Measurements from ENCODE around the gene LMF1.

DNA sequence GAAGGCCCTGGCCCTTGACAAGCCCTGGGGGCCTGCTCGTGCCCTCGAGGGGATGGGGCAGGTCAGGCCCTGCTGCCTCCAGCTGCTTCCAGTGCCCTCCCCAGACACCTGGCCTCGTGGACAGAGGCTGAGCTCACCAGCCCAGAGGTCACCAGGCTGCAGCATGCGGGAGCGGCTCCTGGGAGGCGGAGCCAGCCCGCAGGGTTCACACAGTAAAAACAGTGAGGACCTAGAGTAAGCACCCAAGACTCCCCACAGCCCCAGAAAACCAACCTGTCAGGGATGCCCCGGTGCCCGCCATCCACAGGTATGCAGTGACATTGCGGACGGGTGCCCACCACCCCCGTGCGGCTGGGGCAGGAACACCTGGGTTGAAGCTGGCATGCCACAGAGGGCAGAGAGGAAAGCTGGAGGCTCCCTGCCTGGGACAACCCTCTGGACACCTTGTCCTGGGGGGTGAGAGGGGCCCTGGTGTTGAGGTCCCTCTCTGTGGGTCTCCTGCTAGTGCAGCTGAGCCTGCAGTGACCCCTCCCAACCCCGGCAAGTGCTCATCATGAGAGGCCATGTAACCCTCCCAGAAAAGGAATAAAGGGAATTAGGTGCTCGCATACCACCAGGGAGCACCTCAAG is 62.1 kb downstream of the LMF1 start:
- no peak for TF ChIP-seq YY1 (IDR thresholded peaks at IDR 0.05; ENCODE audit: insufficient read depth, insufficient read length)
- TF ChIP-seq ZNF274 (IDR thresholded peaks at IDR 0.05; ENCODE audit: low read depth, low read length) = no peak
